ENCODE results near the gene GTPBP6. TPM values are rescaled to one million over a fixed set of nuclear protein-coding genes. Genes with fewer than 3 reads are reported as not detected.
"Not testable (repeated sequence)": the region's sequence is repeated elsewhere in the genome, so short reads cannot be mapped to it uniquely, and the experiment has no call there.

GTPBP6 gene
- total RNA-seq, 1 experiment from 2014 or later, result 48.9 TPM

- no peak overlapping the region for H3K4me3 ChIP-seq (ENCODE audit: insufficient read depth, low read depth, low read length)
- H3K27me3 ChIP-seq (ENCODE audit: control insufficient read depth, insufficient read depth, low read length), result peaks cover 5% of the 10 kb centered on the region; the same call in 1 of the 2 replicates
- no peak for DNase-seq
- peaks cover 4% of the 10 kb centered on the region for H3K36me3 ChIP-seq (replicated peaks; ENCODE audit: control insufficient read depth, insufficient read depth, low read length)
These were observed 15.8 kb upstream of the GTPBP6 start for GRCh38 chrX:334331-334891.

GRCh38 chrX:333611-334311, 15.2 kb upstream of the GTPBP6 start:
- H3K4me3 ChIP-seq (ENCODE audit: insufficient read depth, low read depth, low read length), result no peak overlapping the region
- peaks cover 5% of the 10 kb centered on the region; the same call in 1 of the 2 replicates for H3K27me3 ChIP-seq (ENCODE audit: control insufficient read depth, insufficient read depth, low read length)
- H3K36me3 ChIP-seq (replicated peaks; ENCODE audit: control insufficient read depth, insufficient read depth, low read length), result peaks cover 4% of the 10 kb centered on the region
- no peak for DNase-seq

GRCh38 chrX:332916-333610, 14.5 kb upstream of the GTPBP6 start:
- no peak for DNase-seq
- peaks cover 2% of the 10 kb centered on the region for H3K36me3 ChIP-seq (replicated peaks; ENCODE audit: control insufficient read depth, insufficient read depth, low read length)
- no peak overlapping the region for H3K4me3 ChIP-seq (ENCODE audit: insufficient read depth, low read depth, low read length)
- H3K27me3 ChIP-seq (ENCODE audit: control insufficient read depth, insufficient read depth, low read length), result peaks cover 5% of the 10 kb centered on the region; the same call in 1 of the 2 replicates

- Histone ChIP-seq H3K36me3 (replicated peaks; ENCODE audit: control insufficient read depth, insufficient read depth, low read length) (no peaks in the 10 kb centered on the region; the same call in none of the 2 replicates), H3K4me3 (ENCODE audit: insufficient read depth, low read depth, low read length) (no peak overlapping the region)
These were observed 13.9 kb upstream of the GTPBP6 start for GRCh38 chrX:332496-332860.

GRCh38 chrX:331825-332495, 13.4 kb upstream of the GTPBP6 start:
- peak; percentile 86 for DNase-seq
- Histone ChIP-seq H3K4me3 (ENCODE audit: insufficient read depth, low read depth, low read length) (peak overlapping the region; percentile 30; the same call in 1 of the 2 replicates), H3K27me3 (ENCODE audit: control insufficient read depth, insufficient read depth, low read length) (peaks cover 5% of the 10 kb centered on the region; the same call in 1 of the 2 replicates), H3K36me3 (replicated peaks; ENCODE audit: control insufficient read depth, insufficient read depth, low read length) (no peaks in the 10 kb centered on the region; the same call in none of the 2 replicates)

More at GRCh38 chrX:332496-332860, 13.9 kb upstream of the GTPBP6 start:
- peaks cover 5% of the 10 kb centered on the region; the same call in 1 of the 2 replicates for H3K27me3 ChIP-seq (ENCODE audit: control insufficient read depth, insufficient read depth, low read length)
- DNase-seq, result no peak

GRCh38 chrX:331151-331824, 12.7 kb upstream of the GTPBP6 start:
- DNase-seq, result peak; percentile 88
- Histone ChIP-seq H3K4me3 (ENCODE audit: insufficient read depth, low read depth, low read length) (peak overlapping the region; percentile 30), H3K27me3 (ENCODE audit: control insufficient read depth, insufficient read depth, low read length) (peaks cover 5% of the 10 kb centered on the region; the same call in 1 of the 2 replicates), H3K36me3 (replicated peaks; ENCODE audit: control insufficient read depth, insufficient read depth, low read length) (no peaks in the 10 kb centered on the region; the same call in 1 of the 2 replicates)

- peaks cover 5% of the 10 kb centered on the region; the same call in 1 of the 2 replicates for H3K27me3 ChIP-seq (ENCODE audit: control insufficient read depth, insufficient read depth, low read length)
These were observed 12.1 kb upstream of the GTPBP6 start for GRCh38 chrX:330726-331150.

GRCh38 chrX:330141-330725, 11.6 kb upstream of the GTPBP6 start:
- H3K4me3 ChIP-seq (ENCODE audit: insufficient read depth, low read depth, low read length); DNase-seq: not testable (repeated sequence)

More at GRCh38 chrX:330726-331150, 12.1 kb upstream of the GTPBP6 start:
- peak overlapping the region; percentile 30; the same call in 1 of the 2 replicates for H3K4me3 ChIP-seq (ENCODE audit: insufficient read depth, low read depth, low read length)
- H3K36me3 ChIP-seq (replicated peaks; ENCODE audit: control insufficient read depth, insufficient read depth, low read length), result no peaks in the 10 kb centered on the region; the same call in 1 of the 2 replicates
- peak; percentile 79 for DNase-seq

GRCh38 chrX:329291-329910, 10.8 kb upstream of the GTPBP6 start:
- Histone ChIP-seq H3K4me3 (ENCODE audit: insufficient read depth, low read depth, low read length) (no peak overlapping the region), H3K27me3 (ENCODE audit: control insufficient read depth, insufficient read depth, low read length) (peaks cover 5% of the 10 kb centered on the region; the same call in 1 of the 2 replicates), H3K36me3 (replicated peaks; ENCODE audit: control insufficient read depth, insufficient read depth, low read length) (no peaks in the 10 kb centered on the region; the same call in 1 of the 2 replicates)
- no peak for DNase-seq

More at GRCh38 chrX:330141-330725, 11.6 kb upstream of the GTPBP6 start:
- H3K27me3 ChIP-seq (ENCODE audit: control insufficient read depth, insufficient read depth, low read length); H3K36me3 ChIP-seq (replicated peaks; ENCODE audit: control insufficient read depth, insufficient read depth, low read length): not testable (repeated sequence)

- DNase-seq, result no peak
- Histone ChIP-seq H3K36me3 (replicated peaks; ENCODE audit: control insufficient read depth, insufficient read depth, low read length) (no peaks in the 10 kb centered on the region), H3K27me3 (ENCODE audit: control insufficient read depth, insufficient read depth, low read length) (peaks cover 5% of the 10 kb centered on the region; the same call in 1 of the 2 replicates), H3K4me3 (ENCODE audit: insufficient read depth, low read depth, low read length) (no peak overlapping the region)
These were observed 9.1 kb upstream of the GTPBP6 start for GRCh38 chrX:327660-328126.

- H3K36me3 ChIP-seq (replicated peaks; ENCODE audit: control insufficient read depth, insufficient read depth, low read length); H3K4me3 ChIP-seq (ENCODE audit: insufficient read depth, low read depth, low read length); DNase-seq; H3K27me3 ChIP-seq (ENCODE audit: control insufficient read depth, insufficient read depth, low read length): not testable (repeated sequence)
These were observed 6.1 kb upstream of the GTPBP6 start for GRCh38 chrX:324664-325063.

- peak overlapping the region; percentile 22 for H3K4me3 ChIP-seq (ENCODE audit: insufficient read depth, low read depth, low read length)
- no peaks in the 10 kb centered on the region for H3K36me3 ChIP-seq (replicated peaks; ENCODE audit: control insufficient read depth, insufficient read depth, low read length)
- no peak for DNase-seq
These were observed 5.4 kb upstream of the GTPBP6 start for GRCh38 chrX:323721-324628.

More at GRCh38 chrX:323721-324628, 5.4 kb upstream of the GTPBP6 start:
- peaks cover 7% of the 10 kb centered on the region; the same call in 1 of the 2 replicates for H3K27me3 ChIP-seq (ENCODE audit: control insufficient read depth, insufficient read depth, low read length)
